Sigmoid colon (tissue), 3 donors: Measurements from ENCODE around the gene CFD.

ENCODE experiments used
- POLR2A ChIP-seq, 2 donors: fragments of 450-650 bp; IDR thresholded peaks; one replicate each; pipeline ENCODE4 v1.6.1; 2016; ENCODE audit warnings: antibody characterized with exemption in 2 of 2, mild to moderate bottlenecking in 2 of 2, moderate library complexity in 2 of 2
- TF ChIP-seq, protein P1 (sequence below), 4 experiments: fragments of 450-650 bp in 3 of 4; fragments of 200-600 bp in 1 of 4; IDR thresholded peaks; one replicate each; pipeline ENCODE4 v1.5.1; 2016 to 2019; ENCODE audit warnings: antibody characterized with exemption in 4 of 4, mild to moderate bottlenecking in 3 of 4, moderate library complexity in 2 of 4

DNA sequence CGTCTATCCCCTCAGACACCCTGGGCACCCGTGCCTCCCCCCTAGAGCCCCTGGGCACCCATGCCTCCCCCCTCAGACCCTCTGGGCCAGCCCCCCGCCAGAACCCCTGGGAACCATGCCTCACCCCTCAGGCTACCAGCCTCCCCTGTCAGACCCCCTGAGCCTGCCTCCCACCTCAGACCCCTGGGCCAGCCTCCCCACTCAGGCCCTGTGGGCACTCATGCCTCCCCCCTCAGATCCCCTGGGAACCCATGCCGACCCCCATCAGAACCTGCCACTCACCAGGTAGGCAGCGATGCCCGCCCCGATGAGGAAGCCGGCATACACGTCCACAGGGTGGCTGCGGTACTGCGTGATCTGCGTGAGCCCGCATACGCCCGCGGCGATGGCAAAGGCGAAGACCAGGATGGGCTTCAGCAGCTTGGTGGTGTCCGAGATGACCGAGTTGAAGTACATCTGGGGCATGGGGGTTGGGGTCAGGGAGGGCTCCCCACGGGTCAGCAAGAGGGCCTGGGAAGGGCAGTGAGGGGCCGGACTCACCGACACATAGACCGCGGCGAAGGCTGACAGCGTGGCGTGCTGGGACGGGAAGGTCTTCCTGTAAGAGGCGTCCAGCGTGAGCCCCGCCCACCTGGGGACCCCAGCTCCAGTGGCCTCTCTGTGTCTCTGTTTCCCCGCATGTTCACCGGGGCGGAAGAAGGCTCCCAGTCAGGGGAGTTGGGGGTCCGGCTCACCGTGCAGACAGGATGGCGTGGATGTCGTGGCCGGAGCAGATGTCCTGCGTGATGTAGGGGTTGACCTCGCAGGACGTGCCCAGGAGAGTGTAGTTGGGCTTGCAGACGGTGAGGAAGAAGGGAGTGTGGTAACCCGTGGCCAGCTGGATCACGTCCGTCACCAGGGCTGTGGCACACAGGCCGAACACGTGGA is 45.0 kb upstream of the CFD start:
- no peak for TF ChIP-seq POLR2A (IDR thresholded peaks at IDR 0.05)
- TF ChIP-seq, protein P1, sequence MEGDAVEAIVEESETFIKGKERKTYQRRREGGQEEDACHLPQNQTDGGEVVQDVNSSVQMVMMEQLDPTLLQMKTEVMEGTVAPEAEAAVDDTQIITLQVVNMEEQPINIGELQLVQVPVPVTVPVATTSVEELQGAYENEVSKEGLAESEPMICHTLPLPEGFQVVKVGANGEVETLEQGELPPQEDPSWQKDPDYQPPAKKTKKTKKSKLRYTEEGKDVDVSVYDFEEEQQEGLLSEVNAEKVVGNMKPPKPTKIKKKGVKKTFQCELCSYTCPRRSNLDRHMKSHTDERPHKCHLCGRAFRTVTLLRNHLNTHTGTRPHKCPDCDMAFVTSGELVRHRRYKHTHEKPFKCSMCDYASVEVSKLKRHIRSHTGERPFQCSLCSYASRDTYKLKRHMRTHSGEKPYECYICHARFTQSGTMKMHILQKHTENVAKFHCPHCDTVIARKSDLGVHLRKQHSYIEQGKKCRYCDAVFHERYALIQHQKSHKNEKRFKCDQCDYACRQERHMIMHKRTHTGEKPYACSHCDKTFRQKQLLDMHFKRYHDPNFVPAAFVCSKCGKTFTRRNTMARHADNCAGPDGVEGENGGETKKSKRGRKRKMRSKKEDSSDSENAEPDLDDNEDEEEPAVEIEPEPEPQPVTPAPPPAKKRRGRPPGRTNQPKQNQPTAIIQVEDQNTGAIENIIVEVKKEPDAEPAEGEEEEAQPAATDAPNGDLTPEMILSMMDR (IDR thresholded peaks at IDR 0.05), result no peak
